ENCODE measurements around the gene CDCA8. TPM values are rescaled to one million over a fixed set of nuclear protein-coding genes. Genes with fewer than 3 reads are reported as not detected.

Gene CDCA8
- total and polyA plus RNA-seq, 8 donors: 0.89 to 5.5 (median 3.0) TPM; not detected in 2

- intact Hi-C loops (cut with DNase I; ENCODE audit: low total_unique reads): no loop called here
- Histone ChIP-seq H3K27ac (no peak overlapping the region), H3K36me3 (no peaks in the 10 kb centered on the region), H3K4me3 (no peak overlapping the region), H3K4me1 (no peaks in the 10 kb centered on the region), H3K27me3 (peaks cover 0 to 33% (median 4%) of the 10 kb centered on the region in 3 donors), H3K9me3 (no peaks in the 10 kb centered on the region)
- 67 to 82% (median 77%) methylated on average over 4 to 5 of the region's 5 CpGs for WGBS, 5 donors
- TF ChIP-seq CTCF (IDR thresholded peaks at IDR 0.05): no peak
- TF ChIP-seq POLR2AphosphoS5 (IDR thresholded peaks at IDR 0.05): no peak
- no peak for TF ChIP-seq POLR2A (IDR thresholded peaks at IDR 0.05)
- TF ChIP-seq EP300 (IDR thresholded peaks at IDR 0.05): no peak
- DNase-seq: no peak
Observed at GRCh38 chr1:37650721-37651120, 41.6 kb upstream of the CDCA8 start.

GRCh38 chr1:37651803-37652202 is 40.5 kb upstream of the CDCA8 start:
- Histone ChIP-seq H3K36me3 (no peaks in the 10 kb centered on the region), H3K4me1 (no peaks in the 10 kb centered on the region), H3K4me3 (no peak overlapping the region), H3K27me3 (peaks cover 0 to 32% (median 0%) of the 10 kb centered on the region in 3 donors), H3K27ac (no peak overlapping the region), H3K9me3 (no peaks in the 10 kb centered on the region)
- intact Hi-C loops (cut with DNase I; ENCODE audit: low total_unique reads): no loop called here
- TF ChIP-seq EP300 (IDR thresholded peaks at IDR 0.05) (no peak), POLR2AphosphoS5 (IDR thresholded peaks at IDR 0.05) (no peak), CTCF (IDR thresholded peaks at IDR 0.05) (no peak), POLR2A (IDR thresholded peaks at IDR 0.05) (no peak)
- no peak for DNase-seq
- WGBS, 5 donors: 67 to 77% (median 72%) methylated on average over 10 of the region's 10 CpGs

- Histone ChIP-seq H3K27ac (no peak overlapping the region), H3K4me1 (no peaks in the 10 kb centered on the region), H3K4me3 (no peak overlapping the region), H3K9me3 (no peaks in the 10 kb centered on the region), H3K27me3 (peaks cover 0 to 32% (median 10%) of the 10 kb centered on the region in 3 donors), H3K36me3 (no peaks in the 10 kb centered on the region)
- no peak for DNase-seq
- WGBS, 5 donors: 38 to 58% (median 41%) methylated on average over 2 of the region's 2 CpGs
- TF ChIP-seq CTCF (IDR thresholded peaks at IDR 0.05): no peak
- TF ChIP-seq POLR2A (IDR thresholded peaks at IDR 0.05): no peak
- TF ChIP-seq EP300 (IDR thresholded peaks at IDR 0.05): no peak
- no peak for TF ChIP-seq POLR2AphosphoS5 (IDR thresholded peaks at IDR 0.05)
- intact Hi-C loops (cut with DNase I; ENCODE audit: low total_unique reads): no loop called here
Observed at GRCh38 chr1:37652976-37653375, 39.3 kb upstream of the CDCA8 start.

- WGBS, 5 donors: 48 to 67% (median 60%) methylated on average over 5 of the region's 5 CpGs
- Histone ChIP-seq H3K27ac (no peak overlapping the region), H3K4me1 (no peaks in the 10 kb centered on the region), H3K9me3 (no peaks in the 10 kb centered on the region), H3K27me3 (peaks cover 0 to 40% (median 10%) of the 10 kb centered on the region in 3 donors), H3K36me3 (no peaks in the 10 kb centered on the region), H3K4me3 (no peak overlapping the region)
- DNase-seq: no peak
- intact Hi-C loops (cut with DNase I; ENCODE audit: low total_unique reads): no loop called here
- TF ChIP-seq POLR2AphosphoS5 (IDR thresholded peaks at IDR 0.05) (no peak), EP300 (IDR thresholded peaks at IDR 0.05) (no peak), POLR2A (IDR thresholded peaks at IDR 0.05) (no peak), CTCF (IDR thresholded peaks at IDR 0.05) (no peak)
Observed at GRCh38 chr1:37653906-37654305, 38.4 kb upstream of the CDCA8 start.

Data from stomach (tissue), 9 donors.